Right lobe of liver (tissue), 6 donors: ENCODE measurements around the gene SLC6A3. TPM values are rescaled to one million over a fixed set of nuclear protein-coding genes. Genes with fewer than 3 reads are reported as not detected.

ENCODE experiments used
- ATAC-seq, 4 donors: fragments of 200-7000 bp; cut with Tn5 transposase; one replicate each; pipeline ENCODE4 v1.9.1; 2020; ENCODE audit warnings: mild to moderate bottlenecking in 4 of 4, moderate library complexity in 4 of 4
- DNase-seq, 3 donors: peaks; one replicate each; pipeline ENCODE4 v3.0.0-alpha.2; 2020
- H3K27ac ChIP-seq, 3 donors: fragments of 200-600 bp; one replicate each; pipeline ENCODE4 v1.8.0; 2022
- H3K27me3 ChIP-seq, 2 donors: fragments of 200-600 bp; one replicate each; pipeline ENCODE4 v1.8.0; 2022
- H3K36me3 ChIP-seq, 4 donors: fragments of 200-600 bp; sonication (generic) in 1 of 4; one replicate each; pipeline versions ENCODE4 v1.5.1 to v1.8.0; 2017 to 2022; ENCODE audit warnings: control low read depth in 1 of 4
- H3K4me1 ChIP-seq, 4 donors: fragments of 200-600 bp; sonication (generic) in 1 of 4; one replicate each; pipeline versions ENCODE4 v1.5.1 to v1.8.0; 2017 to 2022; ENCODE audit warnings: control low read depth in 1 of 4
- H3K4me3 ChIP-seq, 3 donors: fragments of 200-600 bp; one replicate each; pipeline ENCODE4 v1.8.0; 2022
- H3K9me3 ChIP-seq, 4 donors: fragments of 200-600 bp; sonication (generic) in 1 of 4; one replicate each; pipeline versions ENCODE4 v1.5.1 to v1.8.0; 2017 to 2022; ENCODE audit warnings: control low read depth in 1 of 4
- POLR2A ChIP-seq: fragments of 450-650 bp; IDR thresholded peaks from one replicate; pipeline ENCODE4 v1.6.1; 2017; ENCODE audit warnings: antibody characterized with exemption, mild to moderate bottlenecking
- WGBS: methylation state at CpG from one replicate; pipeline ENCODE4 v1.1.6; 2018; ENCODE audit warnings: low coverage, low lambda C conversion rate; ENCODE audit not compliant: insufficient coverage; ENCODE audit errors: missing lambda C conversion rate; 5-methylcytosine and 5-hydroxymethylcytosine counted together
- intact Hi-C, 2 donors: fragments of 100-400 bp; cut with DNase I; formaldehyde crosslinking; loops; one replicate each; pipeline versions ENCODE4 v1.11.2 to v1.14.1; 2022
- total RNA-seq, 6 experiments: library from RNA; depleted of rRNA in 2 of 6; stranded (reverse); fragments of >200 nt in 2 of 6; fragmentation: NEBNext Ultra II Directional in 3 of 6; extraction: Animal tissue kit (Norgen Biotek cat#: 25700) in 3 of 6; gene quantifications; one replicate each; pipeline versions ENCODE4 v1.1.0 to v1.2.4, GENCODE V29; 2016 to 2023
- TF ChIP-seq, protein P1 (sequence below), 4 donors: fragments of 200-600 bp in 3 of 4; fragments of 450-650 bp in 1 of 4; IDR thresholded peaks; one replicate each; pipeline versions ENCODE4 v1.5.1 to v1.8.0; 2016 to 2022; ENCODE audit warnings: antibody characterized with exemption in 4 of 4, mild to moderate bottlenecking in 2 of 4
- donor health status: DM: no; HTN: yes; CAD: no.
- donor health status: DM: no; HTN: no; CAD: no.
- donor health status: DM: no; HTN: no; CAD: no.
- donor health status: DM: no; HTN: yes; CAD: no.
- donor health status: DM: no; HTN: yes; CAD: no.

Gene SLC6A3
- total RNA-seq, 6 experiments from 2014 or later, result not detected

DNA sequence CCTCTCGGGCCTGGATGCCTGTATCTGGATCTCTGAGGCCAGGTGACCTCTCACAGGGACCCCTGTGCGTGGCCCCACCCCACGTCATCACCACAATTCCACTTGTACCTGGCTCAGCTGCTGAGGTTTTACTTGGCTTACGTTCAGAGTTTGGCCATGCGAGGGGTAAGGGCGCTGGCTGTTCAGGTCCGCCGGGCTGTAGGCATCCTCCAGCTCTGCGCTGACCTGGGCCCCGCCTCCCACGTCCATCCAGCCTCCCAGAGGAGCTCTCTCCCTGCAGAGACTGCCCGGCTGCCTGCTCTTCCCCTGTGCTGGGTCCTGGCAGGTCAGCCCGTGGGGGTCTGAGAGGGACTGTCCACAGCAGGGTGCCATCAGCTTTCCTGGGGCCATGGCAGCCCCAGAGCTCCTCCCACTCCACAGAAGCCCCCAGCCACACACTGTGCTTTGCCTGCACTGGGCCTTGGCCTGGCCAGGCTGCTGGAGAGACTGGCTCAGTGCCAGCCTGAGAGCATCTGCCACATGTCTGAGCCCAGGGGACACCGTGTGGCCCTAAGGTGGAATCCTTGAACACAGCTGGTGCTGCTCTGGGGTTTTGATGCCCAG is 43.6 kb downstream of the SLC6A3 start:
- no peaks in the 10 kb centered on the region for H3K27me3 ChIP-seq
- H3K36me3 ChIP-seq, result no peaks in the 10 kb centered on the region
- H3K4me3 ChIP-seq, result no peak overlapping the region
- peak in 1 of 3 donors; percentile 49 for DNase-seq
- no peak for TF ChIP-seq POLR2A
- TF ChIP-seq, protein P1, sequence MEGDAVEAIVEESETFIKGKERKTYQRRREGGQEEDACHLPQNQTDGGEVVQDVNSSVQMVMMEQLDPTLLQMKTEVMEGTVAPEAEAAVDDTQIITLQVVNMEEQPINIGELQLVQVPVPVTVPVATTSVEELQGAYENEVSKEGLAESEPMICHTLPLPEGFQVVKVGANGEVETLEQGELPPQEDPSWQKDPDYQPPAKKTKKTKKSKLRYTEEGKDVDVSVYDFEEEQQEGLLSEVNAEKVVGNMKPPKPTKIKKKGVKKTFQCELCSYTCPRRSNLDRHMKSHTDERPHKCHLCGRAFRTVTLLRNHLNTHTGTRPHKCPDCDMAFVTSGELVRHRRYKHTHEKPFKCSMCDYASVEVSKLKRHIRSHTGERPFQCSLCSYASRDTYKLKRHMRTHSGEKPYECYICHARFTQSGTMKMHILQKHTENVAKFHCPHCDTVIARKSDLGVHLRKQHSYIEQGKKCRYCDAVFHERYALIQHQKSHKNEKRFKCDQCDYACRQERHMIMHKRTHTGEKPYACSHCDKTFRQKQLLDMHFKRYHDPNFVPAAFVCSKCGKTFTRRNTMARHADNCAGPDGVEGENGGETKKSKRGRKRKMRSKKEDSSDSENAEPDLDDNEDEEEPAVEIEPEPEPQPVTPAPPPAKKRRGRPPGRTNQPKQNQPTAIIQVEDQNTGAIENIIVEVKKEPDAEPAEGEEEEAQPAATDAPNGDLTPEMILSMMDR (IDR thresholded peaks at IDR 0.05), result no peak
- H3K27ac ChIP-seq, result no peak overlapping the region
- no peaks in the 10 kb centered on the region for H3K4me1 ChIP-seq
- ATAC-seq, result no peak
- no CpG with 5 or more reads among the region's 14 CpGs for WGBS
- intact Hi-C loops, result no loop called here
- H3K9me3 ChIP-seq, result no peaks in the 10 kb centered on the region

DNA sequence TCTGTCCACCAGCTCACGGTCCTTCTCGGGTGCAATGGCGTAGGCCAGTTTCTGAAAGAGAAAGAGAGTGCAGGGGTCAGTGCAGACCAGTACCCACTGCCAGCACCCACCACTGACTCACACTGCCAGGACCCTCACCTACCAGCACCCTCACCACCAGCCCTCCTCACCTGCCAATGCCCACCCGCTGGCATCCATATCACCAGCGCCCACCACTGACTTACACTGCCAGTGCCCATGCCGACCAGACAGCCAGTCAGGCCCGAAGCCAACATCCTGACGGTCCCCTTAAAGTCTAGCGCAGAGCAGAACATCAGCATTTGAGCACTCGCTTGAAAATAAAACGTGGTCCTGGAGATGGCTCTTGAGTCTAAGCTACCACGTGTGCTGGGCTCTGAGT is 44.3 kb downstream of the SLC6A3 start:
- no peaks in the 10 kb centered on the region for H3K36me3 ChIP-seq
- ATAC-seq (no peak), DNase-seq (peak in 1 of 3 donors; percentile 52)
- H3K9me3 ChIP-seq, result no peaks in the 10 kb centered on the region
- no peak for TF ChIP-seq POLR2A
- TF ChIP-seq, protein P1 (IDR thresholded peaks at IDR 0.05), result no peak
- H3K27me3 ChIP-seq, result no peaks in the 10 kb centered on the region
- 52% methylated on average over 6 of the region's 12 CpGs for WGBS
- intact Hi-C loops, result no loop called here
- no peak overlapping the region for H3K27ac ChIP-seq
- no peak overlapping the region for H3K4me3 ChIP-seq
- no peaks in the 10 kb centered on the region for H3K4me1 ChIP-seq

DNA sequence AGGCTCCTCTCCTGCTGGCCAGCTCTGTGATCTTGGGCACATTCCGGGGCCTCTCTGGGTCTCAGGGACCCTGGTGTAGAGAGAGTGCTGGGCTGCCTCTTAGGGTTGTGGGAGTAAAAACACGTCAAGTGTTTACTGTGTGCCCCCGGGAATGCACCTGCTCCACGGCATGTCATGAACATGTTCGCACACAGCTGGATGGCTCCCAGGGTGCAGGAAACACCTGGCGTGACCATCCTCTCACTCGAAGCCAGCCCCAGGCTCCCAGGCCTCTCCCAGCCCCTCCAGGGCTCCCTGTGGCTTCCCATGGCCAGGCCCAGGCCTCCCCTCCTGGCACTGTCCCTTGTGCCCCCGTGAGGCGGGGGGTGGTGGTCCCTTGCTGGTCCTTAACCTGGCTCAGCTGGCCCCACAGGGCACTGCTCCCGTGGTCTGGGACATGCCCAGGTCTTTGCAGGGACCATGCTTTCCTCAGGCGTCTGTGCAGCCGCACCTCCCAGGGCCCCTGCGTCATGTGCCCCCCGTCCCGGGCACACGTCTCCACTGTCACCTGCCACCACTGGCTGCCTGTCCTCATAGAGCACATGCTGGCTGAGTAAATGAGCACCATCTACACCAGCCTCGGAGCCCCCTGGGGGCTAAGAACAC is 44.9 kb downstream of the SLC6A3 start:
- H3K4me1 ChIP-seq, result no peaks in the 10 kb centered on the region
- H3K9me3 ChIP-seq, result no peaks in the 10 kb centered on the region
- DNase-seq, result no peak
- TF ChIP-seq POLR2A, result no peak
- TF ChIP-seq, protein P1 (IDR thresholded peaks at IDR 0.05), result no peak
- no peak overlapping the region for H3K27ac ChIP-seq
- H3K27me3 ChIP-seq, result no peaks in the 10 kb centered on the region
- no peak overlapping the region for H3K4me3 ChIP-seq
- ATAC-seq, result no peak
- H3K36me3 ChIP-seq, result no peaks in the 10 kb centered on the region
- intact Hi-C loops, result no loop called here
- WGBS, result 73% methylated on average over 5 of the region's 17 CpGs

DNA sequence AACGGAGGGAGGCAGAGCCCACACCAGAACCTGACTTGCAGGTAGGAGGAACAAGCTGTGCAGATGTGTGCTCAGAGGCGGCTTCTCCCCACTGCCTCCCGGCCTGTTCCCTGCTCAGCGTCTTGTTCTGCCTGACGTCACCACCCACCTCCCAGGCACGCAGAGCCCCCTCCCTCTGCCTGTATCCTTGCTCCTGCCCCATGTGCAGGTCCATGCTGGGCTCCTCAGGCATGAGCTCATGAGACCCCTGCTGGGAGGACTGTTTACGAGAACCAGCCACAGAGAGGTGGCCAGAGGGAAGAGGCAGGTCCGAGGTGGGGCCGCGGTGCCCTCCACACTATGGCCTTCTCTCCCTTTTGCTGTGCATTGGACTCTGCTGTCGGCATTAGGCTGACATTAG is 45.5 kb downstream of the SLC6A3 start:
- H3K36me3 ChIP-seq, result no peaks in the 10 kb centered on the region
- TF ChIP-seq, protein P1 (IDR thresholded peaks at IDR 0.05), result no peak
- no peak for TF ChIP-seq POLR2A
- no peak overlapping the region for H3K4me3 ChIP-seq
- H3K27ac ChIP-seq, result no peak overlapping the region
- ATAC-seq (no peak), DNase-seq (no peak)
- no peaks in the 10 kb centered on the region for H3K27me3 ChIP-seq
- H3K4me1 ChIP-seq, result no peaks in the 10 kb centered on the region
- intact Hi-C loops, result no loop called here
- WGBS, result 100% methylated on average over 1 of the region's 11 CpGs
- no peaks in the 10 kb centered on the region for H3K9me3 ChIP-seq
